Skeletal muscle satellite cell (primary cell): Measurements from ENCODE around the gene BST1.

Source experiments
- H3K27me3 ChIP-seq: 2 replicates; pipeline ENCODE4 v1.7.0; 2013; ENCODE audit warnings: low read length; ENCODE audit not compliant: control insufficient read depth, insufficient read depth
- H3K36me3 ChIP-seq: 2 replicates; pipeline ENCODE4 v1.7.0; 2013; ENCODE audit warnings: mild to moderate bottlenecking, control low read depth, low read length; ENCODE audit not compliant: insufficient read depth
- H3K4me1 ChIP-seq: 2 replicates; pipeline ENCODE4 v1.7.0; 2013; ENCODE audit warnings: low read length; ENCODE audit not compliant: control insufficient read depth, insufficient read depth
- H3K4me2 ChIP-seq: 2 replicates; pipeline ENCODE4 v1.7.0; 2013; ENCODE audit warnings: mild to moderate bottlenecking, low read length
- H3K4me3 ChIP-seq: 2 replicates; pipeline ENCODE4 v1.7.0; 2013; ENCODE audit warnings: low read length
- H3K9ac ChIP-seq: 2 replicates; pipeline ENCODE4 v1.7.0; 2013; ENCODE audit warnings: mild to moderate bottlenecking, low read depth, low read length, moderate library complexity
- H3K9me3 ChIP-seq: replicated peaks from 2 replicates; pipeline ENCODE4 v1.7.0; 2013; ENCODE audit warnings: mild to moderate bottlenecking, control low read depth, low read length

The BST1 gene

DNA sequence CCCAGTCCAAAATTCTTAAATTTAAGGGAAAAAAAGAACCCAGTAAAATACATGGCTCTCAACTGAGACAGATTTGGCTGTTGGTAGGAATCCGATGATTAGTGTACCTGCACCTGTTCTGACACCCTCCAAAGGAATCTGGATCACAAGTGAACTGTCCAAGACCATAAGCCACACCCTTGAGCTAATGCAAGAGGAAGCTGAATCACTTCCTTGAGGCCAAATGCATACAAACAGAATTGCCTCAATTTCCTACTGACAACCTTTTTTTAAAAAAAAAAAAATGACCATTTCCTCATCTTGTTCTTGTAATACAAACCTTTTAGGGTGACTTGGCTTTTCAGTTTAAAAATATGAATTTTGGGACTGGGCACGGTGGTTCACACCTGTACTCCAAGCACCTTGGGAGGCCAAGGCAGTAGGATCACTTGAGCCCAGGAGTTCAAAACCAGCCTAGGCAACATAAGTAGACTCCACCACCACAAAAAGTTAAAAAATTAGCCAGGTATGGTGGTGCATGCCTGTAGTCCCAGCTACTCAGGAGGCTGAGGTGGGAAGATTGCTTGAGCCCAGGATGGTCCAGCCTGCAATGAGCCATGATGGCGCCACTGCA is 37.0 kb upstream of the BST1 start:
- Histone ChIP-seq H3K9ac (no peak overlapping the region), H3K9me3 (no peaks in the 10 kb centered on the region), H3K4me2 (peak overlapping the region; percentile 39), H3K4me1 (peaks cover 14% of the 10 kb centered on the region), H3K4me3 (no peak overlapping the region), H3K27me3 (no peaks in the 10 kb centered on the region), H3K36me3 (peaks cover 5% of the 10 kb centered on the region)

DNA sequence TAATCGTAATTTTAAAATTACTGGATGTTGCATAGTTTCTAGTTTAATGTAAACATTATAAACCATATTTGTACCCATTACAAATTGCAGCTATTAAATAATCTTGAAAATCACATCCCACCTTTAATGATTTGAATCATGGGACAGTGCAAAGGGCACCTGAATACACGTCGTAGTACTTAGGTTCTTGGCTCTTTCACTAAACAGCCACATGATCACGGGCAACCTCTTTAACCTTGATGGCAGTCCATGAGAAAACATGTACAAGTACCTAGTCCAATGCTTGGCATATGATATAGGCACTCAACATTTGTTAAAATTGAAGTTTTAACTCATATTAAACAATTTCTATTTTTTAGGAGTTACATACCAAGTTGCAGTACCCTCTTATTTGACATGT is 35.9 kb upstream of the BST1 start:
- H3K4me2 ChIP-seq: no peak overlapping the region
- no peaks in the 10 kb centered on the region for H3K27me3 ChIP-seq
- H3K4me1 ChIP-seq: peaks cover 14% of the 10 kb centered on the region
- H3K36me3 ChIP-seq: peaks cover 5% of the 10 kb centered on the region
- H3K9me3 ChIP-seq: no peaks in the 10 kb centered on the region
- no peak overlapping the region for H3K4me3 ChIP-seq
- H3K9ac ChIP-seq: no peak overlapping the region

DNA sequence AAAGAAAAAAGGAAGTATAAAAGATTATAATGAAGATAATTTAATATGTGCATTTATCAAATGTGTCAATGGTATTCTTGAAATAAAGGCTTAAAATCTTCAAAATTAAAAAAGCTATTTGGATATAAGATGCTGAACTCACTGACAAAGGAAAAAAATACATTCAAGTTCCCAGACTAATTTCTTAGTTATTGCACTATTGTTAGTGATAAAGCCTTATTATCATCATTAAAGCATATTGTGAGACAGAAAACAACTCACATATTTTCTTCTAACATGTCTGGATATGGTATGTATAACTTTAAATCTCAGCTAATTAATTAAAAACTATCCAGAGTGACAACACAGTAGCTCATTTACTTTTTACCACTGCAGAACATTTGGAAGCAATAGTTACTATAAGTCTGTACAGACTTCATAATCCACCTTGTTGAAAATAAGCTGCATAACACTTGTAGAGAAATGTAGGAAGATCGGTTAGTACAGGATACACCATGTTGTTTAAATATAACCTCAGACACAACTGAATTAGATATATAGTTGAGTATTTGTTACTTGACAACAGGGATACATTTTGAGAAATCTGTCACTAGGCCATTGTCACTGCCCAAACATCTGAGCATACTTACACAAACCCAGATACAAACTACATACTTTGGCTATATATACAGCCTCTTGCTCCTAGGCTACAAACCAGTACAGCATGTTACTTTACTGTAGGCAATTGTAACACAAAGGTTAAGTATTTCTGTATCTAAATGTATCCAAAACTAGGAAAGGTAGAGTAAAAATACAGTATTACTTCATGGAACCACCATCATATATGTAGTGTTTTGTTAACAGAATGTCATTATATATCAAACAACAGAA is 34.1 kb upstream of the BST1 start:
- H3K27me3 ChIP-seq: no peaks in the 10 kb centered on the region
- H3K4me2 ChIP-seq: no peak overlapping the region
- no peaks in the 10 kb centered on the region for H3K9me3 ChIP-seq
- peaks cover 14% of the 10 kb centered on the region for H3K4me1 ChIP-seq
- no peak overlapping the region for H3K4me3 ChIP-seq
- no peak overlapping the region for H3K9ac ChIP-seq
- peaks cover 5% of the 10 kb centered on the region for H3K36me3 ChIP-seq

DNA sequence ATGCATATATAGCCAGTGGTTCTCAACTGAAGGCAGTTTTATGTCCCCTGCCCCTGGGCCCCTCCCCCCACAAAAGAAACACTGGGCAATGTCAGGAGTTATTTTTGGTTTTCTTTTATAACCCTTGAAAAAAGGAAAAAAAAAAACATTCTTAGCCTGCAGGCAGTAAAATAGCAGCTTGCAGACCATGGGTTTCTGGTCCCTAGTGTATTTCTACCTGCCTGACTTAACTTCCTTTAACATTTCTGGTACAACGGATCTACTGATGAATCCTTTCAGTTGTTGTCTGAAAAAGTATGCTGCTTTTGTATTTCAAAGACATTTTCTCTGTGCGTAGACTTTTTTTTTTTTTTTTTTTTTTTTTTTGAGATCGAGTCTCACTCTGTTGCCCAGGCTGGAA is 32.3 kb upstream of the BST1 start:
- Histone ChIP-seq H3K9me3 (no peaks in the 10 kb centered on the region), H3K27me3 (no peaks in the 10 kb centered on the region), H3K4me3 (no peak overlapping the region), H3K9ac (no peak overlapping the region), H3K36me3 (peaks cover 5% of the 10 kb centered on the region), H3K4me2 (no peak overlapping the region), H3K4me1 (peaks cover 11% of the 10 kb centered on the region)

DNA sequence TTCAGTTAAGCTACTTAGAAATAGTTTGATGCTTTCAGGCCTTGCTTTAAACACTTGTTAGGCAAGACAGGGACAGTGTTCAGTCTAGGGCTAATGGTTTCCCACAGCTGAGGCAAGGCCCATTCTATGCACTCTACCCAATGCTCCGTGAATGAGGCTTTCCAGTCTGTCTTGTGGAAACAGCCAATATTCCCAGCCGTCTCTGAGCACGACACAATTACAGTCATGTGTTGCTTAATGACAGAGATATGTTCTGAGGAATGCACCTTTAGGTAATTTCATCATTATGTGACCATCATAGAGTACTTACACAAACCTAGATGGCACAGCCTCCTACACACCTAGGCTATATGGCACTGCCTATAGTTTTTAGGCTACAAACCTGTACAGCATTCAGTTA is 30.8 kb upstream of the BST1 start:
- Histone ChIP-seq H3K36me3 (peaks cover 2% of the 10 kb centered on the region), H3K27me3 (no peaks in the 10 kb centered on the region), H3K9ac (no peak overlapping the region), H3K4me3 (no peak overlapping the region), H3K9me3 (no peaks in the 10 kb centered on the region), H3K4me2 (no peak overlapping the region), H3K4me1 (no peaks in the 10 kb centered on the region)

DNA sequence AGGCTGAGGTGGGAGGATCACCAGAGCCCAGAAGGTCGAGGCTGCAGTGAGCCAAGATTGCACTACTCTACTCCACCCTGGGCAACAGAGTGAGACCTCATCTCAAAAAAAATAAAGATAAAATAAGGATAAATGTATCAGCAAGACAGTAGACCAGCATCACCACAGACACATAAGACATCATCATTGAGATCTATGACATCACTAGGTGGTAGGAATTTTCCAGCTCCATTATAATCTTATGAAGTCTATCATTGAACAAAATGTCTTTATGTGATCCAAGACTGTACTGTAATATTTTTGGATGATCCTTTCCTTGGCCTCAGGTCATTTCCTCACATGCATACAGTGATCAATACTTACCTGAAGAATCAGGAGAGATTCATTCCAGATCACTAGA is 29.5 kb upstream of the BST1 start:
- H3K4me3 ChIP-seq: no peak overlapping the region
- H3K4me1 ChIP-seq: peaks cover 6% of the 10 kb centered on the region

DNA sequence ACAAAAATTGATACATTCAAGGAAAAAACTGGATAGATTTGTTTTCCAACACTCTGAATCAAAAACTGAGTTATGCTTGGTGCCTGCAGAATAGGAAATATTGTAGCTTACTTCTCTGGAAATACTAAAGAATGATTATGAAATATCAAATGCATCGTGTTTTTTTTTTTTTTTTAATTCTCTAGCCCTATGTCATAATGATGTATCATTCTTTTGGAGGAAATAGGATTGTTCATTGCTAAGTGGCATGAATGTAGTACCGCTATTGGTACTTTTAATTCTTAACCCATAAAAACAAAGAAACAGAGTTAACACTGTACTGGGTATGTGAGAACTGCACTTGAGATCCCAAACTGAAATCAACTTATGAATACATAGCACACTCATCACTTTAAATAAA is 28.8 kb upstream of the BST1 start:
- no peaks in the 10 kb centered on the region for H3K27me3 ChIP-seq
- no peak overlapping the region for H3K4me2 ChIP-seq
- H3K9me3 ChIP-seq: no peaks in the 10 kb centered on the region
- H3K4me1 ChIP-seq: peaks cover 6% of the 10 kb centered on the region
- no peaks in the 10 kb centered on the region for H3K36me3 ChIP-seq
- no peak overlapping the region for H3K4me3 ChIP-seq
- H3K9ac ChIP-seq: no peak overlapping the region

More for the DNA sequence above, 29.5 kb upstream of the BST1 start:
- Histone ChIP-seq H3K4me2 (no peak overlapping the region), H3K36me3 (no peaks in the 10 kb centered on the region), H3K27me3 (no peaks in the 10 kb centered on the region), H3K9me3 (no peaks in the 10 kb centered on the region), H3K9ac (no peak overlapping the region)

DNA sequence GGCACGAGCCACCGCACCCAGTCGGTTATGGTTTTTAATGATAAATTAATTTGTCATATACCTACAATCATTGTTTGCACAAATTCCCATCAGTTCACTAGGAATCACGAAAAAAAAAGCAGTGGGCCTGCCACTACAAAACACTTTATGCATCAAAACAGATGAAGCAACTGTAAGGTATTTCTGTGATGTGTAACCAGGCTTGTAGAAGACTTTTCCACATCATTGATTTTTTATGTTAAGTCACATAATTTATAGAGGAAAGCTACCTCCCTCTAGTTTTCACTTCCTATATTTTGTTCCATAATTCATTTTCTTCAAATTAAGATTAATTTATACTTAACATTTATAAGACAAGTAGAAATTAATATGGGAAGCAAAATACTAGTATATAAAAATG is 27.9 kb upstream of the BST1 start:
- Histone ChIP-seq H3K36me3 (no peaks in the 10 kb centered on the region), H3K9me3 (no peaks in the 10 kb centered on the region), H3K27me3 (no peaks in the 10 kb centered on the region), H3K9ac (no peak overlapping the region), H3K4me1 (peaks cover 10% of the 10 kb centered on the region), H3K4me3 (no peak overlapping the region), H3K4me2 (no peak overlapping the region)

GRCh38 chr4:15675356-15675755 is 27.5 kb upstream of the BST1 start:
- Histone ChIP-seq H3K4me3 (no peak overlapping the region), H3K9me3 (no peaks in the 10 kb centered on the region), H3K4me1 (peaks cover 12% of the 10 kb centered on the region), H3K27me3 (no peaks in the 10 kb centered on the region), H3K36me3 (no peaks in the 10 kb centered on the region), H3K4me2 (no peak overlapping the region), H3K9ac (no peak overlapping the region)

GRCh38 chr4:15676039-15676438 is 26.8 kb upstream of the BST1 start:
- H3K4me1 ChIP-seq: peaks cover 12% of the 10 kb centered on the region
- H3K27me3 ChIP-seq: no peaks in the 10 kb centered on the region
- H3K4me3 ChIP-seq: no peak overlapping the region
- no peaks in the 10 kb centered on the region for H3K9me3 ChIP-seq
- no peaks in the 10 kb centered on the region for H3K36me3 ChIP-seq
- no peak overlapping the region for H3K9ac ChIP-seq
- no peak overlapping the region for H3K4me2 ChIP-seq

DNA sequence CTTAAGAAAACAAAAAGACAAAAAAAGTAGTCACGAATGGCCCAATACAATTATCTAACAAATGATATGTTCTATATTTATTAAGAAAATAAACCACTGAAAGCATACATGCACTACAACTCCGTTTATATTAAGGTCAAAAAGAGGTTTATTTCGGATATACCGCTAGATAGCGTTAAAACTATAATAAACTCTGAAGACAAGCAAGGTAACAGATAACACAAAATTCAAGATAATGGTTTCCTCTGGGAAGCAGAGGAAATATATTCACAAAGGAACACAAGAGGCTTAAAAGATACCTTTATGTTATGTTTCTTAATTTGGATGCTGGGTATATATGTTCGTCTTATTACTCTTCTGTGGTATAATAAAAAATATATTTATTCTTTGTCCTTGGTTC is 26.0 kb upstream of the BST1 start:
- no peaks in the 10 kb centered on the region for H3K27me3 ChIP-seq
- no peak overlapping the region for H3K9ac ChIP-seq
- H3K4me2 ChIP-seq: no peak overlapping the region
- H3K4me1 ChIP-seq: peaks cover 12% of the 10 kb centered on the region
- no peaks in the 10 kb centered on the region for H3K9me3 ChIP-seq
- no peaks in the 10 kb centered on the region for H3K36me3 ChIP-seq
- H3K4me3 ChIP-seq: no peak overlapping the region

- Histone ChIP-seq H3K9ac (no peak overlapping the region), H3K4me3 (no peak overlapping the region)
Observed at GRCh38 chr4:15677507-15677988, 25.3 kb upstream of the BST1 start.

More at GRCh38 chr4:15677507-15677988, 25.3 kb upstream of the BST1 start:
- Histone ChIP-seq H3K4me1 (peaks cover 12% of the 10 kb centered on the region), H3K36me3 (no peaks in the 10 kb centered on the region), H3K27me3 (no peaks in the 10 kb centered on the region), H3K9me3 (no peaks in the 10 kb centered on the region), H3K4me2 (peak overlapping the region; percentile 41)
